ENCODE measurements around the gene CREB3L4. TPM values are rescaled to one million over a fixed set of nuclear protein-coding genes. Genes with fewer than 3 reads are reported as not detected.

CREB3L4 gene
- total RNA-seq, 1 experiment from 2014 or later = 25.9 TPM

DNA sequence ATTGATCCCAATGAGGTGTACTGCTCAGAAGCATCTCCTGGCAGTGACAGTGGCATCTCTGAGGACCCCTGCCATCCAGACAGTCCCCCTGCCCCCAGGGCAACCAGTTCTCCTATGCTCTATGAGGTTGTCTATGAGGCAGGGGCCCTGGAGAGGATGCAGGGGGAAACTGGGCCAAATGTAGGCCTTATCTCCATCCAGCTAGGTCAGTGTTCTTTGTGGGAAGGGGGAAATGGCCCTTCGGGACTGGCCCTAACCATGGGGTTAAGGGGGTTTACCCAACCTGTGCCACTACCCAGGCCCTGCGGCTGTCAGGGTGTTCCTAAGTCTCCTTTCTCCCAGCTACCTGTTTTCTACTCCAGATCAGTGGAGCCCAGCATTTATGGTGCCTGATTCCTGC, 1.3 kb downstream of the CREB3L4 start:
- no peak overlapping the region for H3K27ac ChIP-seq
- 0 out of 2 replicates have a peak, but pooled peaks cover 2% of the 10 kb centered on the region for H3K36me3 ChIP-seq (ENCODE audit: low read depth)
- intact Hi-C loops (cut with micrococcal nuclease; ENCODE audit: unreplicated experiment) = loop anchor here (10.0 kb wide), 2 partner anchors 404 to 434 kb away; partner anchors contain the start of genes S100A2 and S100A6
- ChIA-PET CTCF (interaction anchor here (0.5 kb wide), 1 partner anchor 406 kb away, joined by 7 read pairs; no protein-coding TSS in a partner anchor), POLR2A (ENCODE audit: unreplicated experiment) (interaction anchor here (0.6 kb wide), 1 partner anchor 202 kb away, joined by 6 read pairs; no protein-coding TSS in a partner anchor)
- H3K9me3 ChIP-seq (ENCODE audit: insufficient read depth, low read depth) = no peaks in the 10 kb centered on the region
- peaks cover 55% of the 10 kb centered on the region for H3F3A ChIP-seq (ENCODE audit: insufficient read depth, low read depth)
- H3K27me3 ChIP-seq (ENCODE audit: insufficient read depth, low read depth) = no peaks in the 10 kb centered on the region
- peaks cover 18% of the 10 kb centered on the region for H3K79me2 ChIP-seq (ENCODE audit: low read depth)
- no TSS peak for BruUV-seq (replicated peaks)
- no peak overlapping the region; the same call in 1 of the 2 replicates for H2AFZ ChIP-seq
- H3K4me2 ChIP-seq = peak overlapping the region; percentile 98
- peak overlapping the region; percentile 90; the same call in 1 of the 2 replicates for H3K4me3 ChIP-seq
- no peak for DNase-seq
- H3K4me1 ChIP-seq (replicated peaks; ENCODE audit: insufficient read depth) = peaks cover 35% of the 10 kb centered on the region
- TF ChIP-seq, protein P1, sequence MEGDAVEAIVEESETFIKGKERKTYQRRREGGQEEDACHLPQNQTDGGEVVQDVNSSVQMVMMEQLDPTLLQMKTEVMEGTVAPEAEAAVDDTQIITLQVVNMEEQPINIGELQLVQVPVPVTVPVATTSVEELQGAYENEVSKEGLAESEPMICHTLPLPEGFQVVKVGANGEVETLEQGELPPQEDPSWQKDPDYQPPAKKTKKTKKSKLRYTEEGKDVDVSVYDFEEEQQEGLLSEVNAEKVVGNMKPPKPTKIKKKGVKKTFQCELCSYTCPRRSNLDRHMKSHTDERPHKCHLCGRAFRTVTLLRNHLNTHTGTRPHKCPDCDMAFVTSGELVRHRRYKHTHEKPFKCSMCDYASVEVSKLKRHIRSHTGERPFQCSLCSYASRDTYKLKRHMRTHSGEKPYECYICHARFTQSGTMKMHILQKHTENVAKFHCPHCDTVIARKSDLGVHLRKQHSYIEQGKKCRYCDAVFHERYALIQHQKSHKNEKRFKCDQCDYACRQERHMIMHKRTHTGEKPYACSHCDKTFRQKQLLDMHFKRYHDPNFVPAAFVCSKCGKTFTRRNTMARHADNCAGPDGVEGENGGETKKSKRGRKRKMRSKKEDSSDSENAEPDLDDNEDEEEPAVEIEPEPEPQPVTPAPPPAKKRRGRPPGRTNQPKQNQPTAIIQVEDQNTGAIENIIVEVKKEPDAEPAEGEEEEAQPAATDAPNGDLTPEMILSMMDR (conservative IDR thresholded peaks at IDR 0.05) = no peak
- no peak for TF ChIP-seq EZH2 (IDR thresholded peaks at IDR 0.05; ENCODE audit: low read depth)
- H4K20me1 ChIP-seq (ENCODE audit: insufficient read depth) = no peaks in the 10 kb centered on the region
- no peaks in the 10 kb centered on the region for H3K9me2 ChIP-seq (ENCODE audit: insufficient read depth)

GRCh38 chr1:153970346-153970745, 2.6 kb downstream of the CREB3L4 start:
- Histone ChIP-seq H3K27me3 (ENCODE audit: insufficient read depth, low read depth) (no peaks in the 10 kb centered on the region), H3K36me3 (ENCODE audit: low read depth) (0 out of 2 replicates have a peak, but pooled peaks cover 13% of the 10 kb centered on the region), H3K9me3 (ENCODE audit: insufficient read depth, low read depth) (no peaks in the 10 kb centered on the region), H3K4me1 (replicated peaks; ENCODE audit: insufficient read depth) (peaks cover 26% of the 10 kb centered on the region), H3F3A (ENCODE audit: insufficient read depth, low read depth) (peaks cover 54% of the 10 kb centered on the region), H3K4me2 (no peak overlapping the region), H3K4me3 (no peak overlapping the region), H4K20me1 (ENCODE audit: insufficient read depth) (no peaks in the 10 kb centered on the region), H2AFZ (no peak overlapping the region), H3K27ac (no peak overlapping the region), H3K79me2 (ENCODE audit: low read depth) (peaks cover 18% of the 10 kb centered on the region), H3K9me2 (ENCODE audit: insufficient read depth) (no peaks in the 10 kb centered on the region)
- DNase-seq = no peak
- ChIA-PET CTCF (no interaction called here), POLR2A (ENCODE audit: unreplicated experiment) (interaction anchor here (0.6 kb wide), 1 partner anchor 29 kb away, joined by 15 read pairs; no protein-coding TSS in a partner anchor)
- TF ChIP-seq, protein P1 (conservative IDR thresholded peaks at IDR 0.05) = no peak
- TF ChIP-seq EZH2 (IDR thresholded peaks at IDR 0.05; ENCODE audit: low read depth) = no peak
- intact Hi-C loops (cut with micrococcal nuclease; ENCODE audit: unreplicated experiment) = no loop called here
- no TSS peak for BruUV-seq (replicated peaks)

DNA sequence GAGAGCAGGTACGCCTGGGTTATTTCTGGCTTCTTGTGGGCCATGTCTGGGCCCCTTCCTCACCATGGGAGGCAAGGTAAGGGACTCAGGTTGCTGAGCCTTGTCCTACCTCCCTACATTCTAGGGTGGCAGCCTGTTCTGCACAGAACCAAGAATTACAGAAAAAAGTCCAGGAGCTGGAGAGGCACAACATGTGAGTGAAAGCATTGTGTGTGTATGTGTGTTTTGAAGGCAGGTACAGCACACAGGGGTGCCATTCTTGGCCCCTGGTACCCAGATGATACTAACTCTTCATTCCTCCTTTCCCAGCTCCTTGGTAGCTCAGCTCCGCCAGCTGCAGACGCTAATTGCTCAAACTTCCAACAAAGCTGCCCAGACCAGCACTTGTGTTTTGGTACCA, 5.4 kb downstream of the CREB3L4 start:
- Histone ChIP-seq H3K4me1 (replicated peaks; ENCODE audit: insufficient read depth) (peaks cover 19% of the 10 kb centered on the region; the same call in 1 of the 2 replicates), H3F3A (ENCODE audit: insufficient read depth, low read depth) (peaks cover 34% of the 10 kb centered on the region), H3K27ac (no peak overlapping the region), H3K27me3 (ENCODE audit: insufficient read depth, low read depth) (no peaks in the 10 kb centered on the region), H2AFZ (no peak overlapping the region), H3K9me2 (ENCODE audit: insufficient read depth) (no peaks in the 10 kb centered on the region), H3K4me3 (no peak overlapping the region), H3K9me3 (ENCODE audit: insufficient read depth, low read depth) (no peaks in the 10 kb centered on the region), H3K4me2 (no peak overlapping the region), H3K36me3 (ENCODE audit: low read depth) (0 out of 2 replicates have a peak, but pooled peaks cover 19% of the 10 kb centered on the region), H3K79me2 (ENCODE audit: low read depth) (peaks cover 24% of the 10 kb centered on the region), H4K20me1 (ENCODE audit: insufficient read depth) (no peaks in the 10 kb centered on the region)
- no peak for DNase-seq
- no TSS peak for BruUV-seq (replicated peaks)
- ChIA-PET CTCF (no interaction called here), POLR2A (ENCODE audit: unreplicated experiment) (no interaction called here)
- intact Hi-C loops (cut with micrococcal nuclease; ENCODE audit: unreplicated experiment) = no loop called here
- TF ChIP-seq, protein P1 (conservative IDR thresholded peaks at IDR 0.05) = no peak
- TF ChIP-seq EZH2 (IDR thresholded peaks at IDR 0.05; ENCODE audit: low read depth) = no peak
